ENCODE measurements around the gene PRG3. TPM values are rescaled to one million over a fixed set of nuclear protein-coding genes. Genes with fewer than 3 reads are reported as not detected.

The PRG3 gene
- total RNA-seq, 1 experiment from 2014 or later = not detected

DNA sequence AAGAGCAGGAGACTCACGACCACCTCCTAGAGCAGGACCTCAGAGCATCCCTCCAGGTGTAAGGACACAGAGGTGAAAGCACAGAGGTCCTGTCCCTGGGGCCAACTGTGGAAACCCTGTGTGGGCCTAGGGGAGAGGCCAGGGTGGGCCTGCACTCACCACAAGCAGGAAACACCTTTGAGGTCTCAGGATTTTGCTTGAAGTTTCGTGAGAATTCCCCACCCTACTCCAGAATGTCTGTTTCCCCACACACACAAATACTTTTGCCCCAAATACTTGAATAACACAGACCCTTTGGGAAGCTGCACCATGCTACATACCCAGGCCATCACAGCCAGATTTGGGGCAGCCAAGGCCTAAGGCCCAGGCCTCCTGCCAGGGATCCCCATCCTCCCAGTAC is 27.8 kb upstream of the PRG3 start:
- peaks cover 0 to 3% of the 10 kb centered on the region in 2 experiments; a peak in 1 of 4 replicates for H3K4me1 ChIP-seq (ENCODE audit: control insufficient read depth in 1 of 2, insufficient read depth in 2 of 2, low read length in 2 of 2)
- BruUV-seq (replicated peaks) = no TSS peak

DNA sequence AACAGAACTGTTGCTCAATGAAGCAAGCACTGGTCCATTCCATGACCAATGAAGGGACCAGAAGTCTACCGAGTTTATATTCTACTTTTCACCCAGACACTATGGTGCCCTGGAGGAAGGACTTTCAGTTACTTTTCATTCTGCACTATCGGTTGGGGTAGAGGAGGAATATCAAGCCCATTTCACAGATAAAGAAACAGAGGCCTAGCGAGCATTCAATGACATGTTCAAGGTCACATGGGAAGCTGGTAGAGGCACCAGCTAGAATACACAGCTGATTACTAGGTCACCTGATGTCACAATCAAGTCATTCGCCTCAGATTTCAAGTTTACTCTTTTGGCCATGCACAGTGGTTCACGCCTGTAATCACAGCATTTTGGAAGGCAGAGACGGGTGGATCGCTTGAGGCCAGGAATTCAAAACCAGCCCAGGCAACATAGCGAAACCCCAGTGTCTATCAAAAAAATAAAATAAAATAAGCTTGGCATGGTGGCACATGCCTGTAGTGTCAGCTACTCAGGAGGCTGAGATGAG is 27.1 kb upstream of the PRG3 start:
- intact Hi-C loops (cut with micrococcal nuclease) = no loop called here
- ChIA-PET CTCF (no interaction called here), RAD21 (ENCODE audit: low non-redundant PET in 1 of 2, low total read pairs in 2 of 2, uncharacterized antibody in 2 of 2, unreplicated experiment in 2 of 2) (no interaction called here), POLR2A (no interaction called here)
- Histone ChIP-seq H2AFZ (ENCODE audit: low read depth, low read length, poor library complexity, severe bottlenecking) (no peak overlapping the region), H3K27ac (ENCODE audit: low read depth, low read length) (no peak overlapping the region), H3K27me3 (ENCODE audit: insufficient read depth, low read length) (no peaks in the 10 kb centered on the region), H3K9me3 (ENCODE audit: control insufficient read depth in 1 of 2, insufficient read depth in 1 of 2, low read depth in 1 of 2, low read length in 2 of 2) (no peaks in the 10 kb centered on the region), H3K4me1 (ENCODE audit: control insufficient read depth in 1 of 2, insufficient read depth in 2 of 2, low read length in 2 of 2) (no peaks in the 10 kb centered on the region), H3K79me2 (ENCODE audit: insufficient read depth, low read length) (no peaks in the 10 kb centered on the region), H3K36me3 (ENCODE audit: control insufficient read depth in 1 of 2, insufficient read depth in 2 of 2, low read length in 2 of 2) (no peaks in the 10 kb centered on the region; a peak in 1 of 4 replicates), H3K4me2 (ENCODE audit: low read length) (no peak overlapping the region), H4K20me1 (ENCODE audit: insufficient read depth) (no peaks in the 10 kb centered on the region), H3K9me2 (ENCODE audit: insufficient read depth) (no peaks in the 10 kb centered on the region), H3K4me3 (replicated peaks in 1 of 2; ENCODE audit: low read depth in 1 of 2, low read length in 2 of 2) (no peak overlapping the region), H3K9ac (ENCODE audit: low read length) (no peak overlapping the region)
- ATAC-seq (no peak), DNase-seq (ENCODE audit: low read depth, low spot score) (no peak)
- no TSS peak for BruUV-seq (replicated peaks)
- TF ChIP-seq POLR2AphosphoS5 (IDR thresholded peaks at IDR 0.05; ENCODE audit: low read depth, low read length) (no peak), FOSL1 (IDR thresholded peaks at IDR 0.05; ENCODE audit: low read depth) (no peak), ZFX (IDR thresholded peaks at IDR 0.05) (no peak), JUND (IDR thresholded peaks at IDR 0.05) (no peak), ZNF274 (IDR thresholded peaks at IDR 0.05; ENCODE audit: low read depth, low read length) (no peak), POLR2A (IDR thresholded peaks at IDR 0.05; ENCODE audit: borderline replicate concordance, extremely low read depth, insufficient read depth, insufficient read length) (no peak), EZH2phosphoT487 (IDR thresholded peaks at IDR 0.05; ENCODE audit: borderline replicate concordance) (no peak), ELF1 (IDR thresholded peaks at IDR 0.05; ENCODE audit: borderline replicate concordance, low read depth) (no peak), EZH2 (IDR thresholded peaks at IDR 0.05) (no peak)
- TF ChIP-seq, protein P1, sequence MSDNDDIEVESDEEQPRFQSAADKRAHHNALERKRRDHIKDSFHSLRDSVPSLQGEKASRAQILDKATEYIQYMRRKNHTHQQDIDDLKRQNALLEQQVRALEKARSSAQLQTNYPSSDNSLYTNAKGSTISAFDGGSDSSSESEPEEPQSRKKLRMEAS (IDR thresholded peaks at IDR 0.05) = no peak
- TF ChIP-seq, protein P2, sequence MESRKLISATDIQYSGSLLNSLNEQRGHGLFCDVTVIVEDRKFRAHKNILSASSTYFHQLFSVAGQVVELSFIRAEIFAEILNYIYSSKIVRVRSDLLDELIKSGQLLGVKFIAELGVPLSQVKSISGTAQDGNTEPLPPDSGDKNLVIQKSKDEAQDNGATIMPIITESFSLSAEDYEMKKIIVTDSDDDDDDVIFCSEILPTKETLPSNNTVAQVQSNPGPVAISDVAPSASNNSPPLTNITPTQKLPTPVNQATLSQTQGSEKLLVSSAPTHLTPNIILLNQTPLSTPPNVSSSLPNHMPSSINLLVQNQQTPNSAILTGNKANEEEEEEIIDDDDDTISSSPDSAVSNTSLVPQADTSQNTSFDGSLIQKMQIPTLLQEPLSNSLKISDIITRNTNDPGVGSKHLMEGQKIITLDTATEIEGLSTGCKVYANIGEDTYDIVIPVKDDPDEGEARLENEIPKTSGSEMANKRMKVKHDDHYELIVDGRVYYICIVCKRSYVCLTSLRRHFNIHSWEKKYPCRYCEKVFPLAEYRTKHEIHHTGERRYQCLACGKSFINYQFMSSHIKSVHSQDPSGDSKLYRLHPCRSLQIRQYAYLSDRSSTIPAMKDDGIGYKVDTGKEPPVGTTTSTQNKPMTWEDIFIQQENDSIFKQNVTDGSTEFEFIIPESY (IDR thresholded peaks at IDR 0.05; ENCODE audit: extremely low read depth, insufficient replicate concordance, low read length) = no peak

More for the DNA sequence above, 27.8 kb upstream of the PRG3 start:
- H2AFZ ChIP-seq (ENCODE audit: low read depth, low read length, poor library complexity, severe bottlenecking) = no peak overlapping the region
- H3K4me3 ChIP-seq (replicated peaks in 1 of 2; ENCODE audit: low read depth in 1 of 2, low read length in 2 of 2) = no peak overlapping the region
- ATAC-seq = no peak
- no peaks in the 10 kb centered on the region for H3K9me3 ChIP-seq (ENCODE audit: control insufficient read depth in 1 of 2, insufficient read depth in 1 of 2, low read depth in 1 of 2, low read length in 2 of 2)
- intact Hi-C loops (cut with micrococcal nuclease) = no loop called here
- no peak for TF ChIP-seq SRF (IDR thresholded peaks at IDR 0.05; ENCODE audit: low read depth)
- TF ChIP-seq POLR2A (IDR thresholded peaks at IDR 0.05; ENCODE audit: borderline replicate concordance, extremely low read depth, insufficient read depth, insufficient read length) = no peak
- TF ChIP-seq, protein P3, sequence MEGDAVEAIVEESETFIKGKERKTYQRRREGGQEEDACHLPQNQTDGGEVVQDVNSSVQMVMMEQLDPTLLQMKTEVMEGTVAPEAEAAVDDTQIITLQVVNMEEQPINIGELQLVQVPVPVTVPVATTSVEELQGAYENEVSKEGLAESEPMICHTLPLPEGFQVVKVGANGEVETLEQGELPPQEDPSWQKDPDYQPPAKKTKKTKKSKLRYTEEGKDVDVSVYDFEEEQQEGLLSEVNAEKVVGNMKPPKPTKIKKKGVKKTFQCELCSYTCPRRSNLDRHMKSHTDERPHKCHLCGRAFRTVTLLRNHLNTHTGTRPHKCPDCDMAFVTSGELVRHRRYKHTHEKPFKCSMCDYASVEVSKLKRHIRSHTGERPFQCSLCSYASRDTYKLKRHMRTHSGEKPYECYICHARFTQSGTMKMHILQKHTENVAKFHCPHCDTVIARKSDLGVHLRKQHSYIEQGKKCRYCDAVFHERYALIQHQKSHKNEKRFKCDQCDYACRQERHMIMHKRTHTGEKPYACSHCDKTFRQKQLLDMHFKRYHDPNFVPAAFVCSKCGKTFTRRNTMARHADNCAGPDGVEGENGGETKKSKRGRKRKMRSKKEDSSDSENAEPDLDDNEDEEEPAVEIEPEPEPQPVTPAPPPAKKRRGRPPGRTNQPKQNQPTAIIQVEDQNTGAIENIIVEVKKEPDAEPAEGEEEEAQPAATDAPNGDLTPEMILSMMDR (IDR thresholded peaks at IDR 0.05 in 2 of 3, conservative IDR thresholded peaks at IDR 0.05 in 1 of 3; ENCODE audit: borderline replicate concordance in 1 of 3, insufficient read depth in 1 of 3, low read depth in 2 of 3, low read length in 2 of 3) = no peak
- TF ChIP-seq YY1 (IDR thresholded peaks at IDR 0.05; ENCODE audit: extremely low read depth, insufficient replicate concordance, low read depth, low read length) = no peak
- no peak for TF ChIP-seq POLR2AphosphoS5 (IDR thresholded peaks at IDR 0.05; ENCODE audit: low read depth, low read length)
- TF ChIP-seq ELF1 (IDR thresholded peaks at IDR 0.05; ENCODE audit: borderline replicate concordance, low read depth) = no peak
- TF ChIP-seq EZH2 (IDR thresholded peaks at IDR 0.05) = no peak
- TF ChIP-seq TCF7L2 (IDR thresholded peaks at IDR 0.05; ENCODE audit: borderline replicate concordance, extremely low read depth, insufficient read depth, insufficient read length) = no peak
- TF ChIP-seq ZNF274 (IDR thresholded peaks at IDR 0.05; ENCODE audit: low read depth, low read length) = no peak
- no peak for TF ChIP-seq CBX3 (IDR thresholded peaks at IDR 0.05; ENCODE audit: low read depth)
- no peaks in the 10 kb centered on the region for H4K20me1 ChIP-seq (ENCODE audit: insufficient read depth)
- no peaks in the 10 kb centered on the region for H3K9me2 ChIP-seq (ENCODE audit: insufficient read depth)
- no peak overlapping the region for H3K27ac ChIP-seq (ENCODE audit: low read depth, low read length)
- ChIA-PET POLR2A (no interaction called here), CTCF (no interaction called here), RAD21 (ENCODE audit: low non-redundant PET in 1 of 2, low total read pairs in 2 of 2, uncharacterized antibody in 2 of 2, unreplicated experiment in 2 of 2) (no interaction called here)
- no peaks in the 10 kb centered on the region for H3K27me3 ChIP-seq (ENCODE audit: insufficient read depth, low read length)
- H3K36me3 ChIP-seq (ENCODE audit: control insufficient read depth in 1 of 2, insufficient read depth in 2 of 2, low read length in 2 of 2) = no peaks in the 10 kb centered on the region; a peak in 1 of 4 replicates
- H3K79me2 ChIP-seq (ENCODE audit: insufficient read depth, low read length) = no peaks in the 10 kb centered on the region
- no peak overlapping the region for H3K4me2 ChIP-seq (ENCODE audit: low read length)
- DNase-seq (ENCODE audit: low read depth, low spot score) = no peak
- no peak overlapping the region for H3K9ac ChIP-seq (ENCODE audit: low read length)
